NCI-H2107 treated with DMSO at 0.1 percent for 48 hours (cell line): ENCODE measurements around the gene ENG.

ENCODE experiments used
- DNase-seq: peaks from one replicate; lab custom pipeline; 2025; ENCODE audit not compliant: unreplicated experiment; lab: John Stamatoyannopoulos, UW

ENG gene

DNA sequence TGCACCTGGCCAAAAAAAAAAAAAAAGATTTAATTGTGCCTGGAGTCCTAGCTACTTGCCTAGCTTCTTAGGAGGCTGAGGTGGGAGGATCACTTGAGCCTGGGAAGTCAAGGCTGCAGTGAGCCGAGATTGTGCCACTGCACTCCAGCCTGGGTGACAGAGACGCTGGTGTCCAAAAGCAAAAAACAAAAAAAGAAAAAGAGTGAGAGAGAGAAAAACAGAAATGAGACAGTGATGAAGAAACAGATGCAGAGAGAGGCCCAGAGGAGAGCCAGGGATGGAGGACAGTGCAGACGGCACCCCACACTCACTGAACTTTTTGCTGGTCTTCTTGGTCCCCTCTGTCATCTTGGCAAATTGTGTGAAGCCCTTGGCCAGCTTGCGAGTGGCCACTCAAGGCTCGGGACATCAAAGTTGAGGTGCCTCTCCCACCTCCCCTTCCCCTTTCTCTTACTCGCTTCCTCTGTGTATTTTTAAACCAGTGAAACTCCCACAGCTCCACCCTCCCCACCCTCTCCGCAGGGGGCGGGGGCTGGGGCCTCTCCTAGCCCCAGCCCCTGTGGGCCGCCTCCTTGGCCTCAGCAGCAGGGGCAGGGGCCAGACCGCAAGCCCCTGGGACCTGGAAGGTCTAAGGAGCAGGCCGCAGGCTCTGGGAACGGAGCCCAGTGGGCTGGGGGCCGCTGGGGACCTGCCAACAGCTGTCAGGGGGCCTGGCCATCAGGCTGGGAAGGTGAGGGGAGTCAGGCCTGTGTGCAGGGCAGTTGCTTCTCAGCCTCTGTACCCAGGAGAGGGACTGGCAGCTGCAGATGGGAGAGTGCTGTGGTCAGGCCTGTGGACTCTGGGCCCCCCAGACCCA lies 76.0 kb downstream of the ENG start, which contains the start of gene SH2D3C:
SH2D3C (minus strand) TSS at position 387 of the 856 bp plus-strand sequence; CDS start at position 348, 39 bp downstream.
- no peak for DNase-seq

DNA sequence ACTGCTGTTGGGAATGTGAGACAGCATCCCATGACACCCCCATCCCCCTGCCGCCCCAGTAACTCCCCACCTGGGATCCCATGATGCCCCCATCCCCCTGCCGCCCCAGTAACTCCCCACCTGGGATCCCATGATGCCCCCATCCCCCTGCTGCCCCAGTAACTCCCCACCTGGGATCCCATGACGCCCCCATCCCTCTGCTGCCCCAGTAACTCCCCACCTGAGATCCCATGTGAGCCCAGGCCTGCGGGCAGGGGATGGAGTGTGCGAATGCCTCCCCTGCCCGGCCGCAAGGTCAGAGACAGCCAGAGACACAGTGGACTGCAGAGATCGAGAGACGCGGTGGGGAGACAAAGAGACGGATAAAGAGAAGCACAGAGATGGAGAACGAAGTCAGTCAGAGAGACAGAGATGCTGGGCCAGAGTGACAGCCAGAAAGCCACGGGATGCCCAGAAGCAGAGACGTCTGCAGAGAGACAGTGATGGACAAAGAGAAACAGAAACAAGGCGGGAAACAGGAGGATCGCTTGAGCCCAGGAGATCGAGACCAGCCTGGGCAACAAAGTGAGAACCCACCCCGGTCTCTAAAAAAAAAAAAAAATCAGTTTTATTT lies 77.0 kb downstream of the ENG start:
- DNase-seq: no peak

- DNase-seq: no peak
Measured at GRCh38 chr9:127776924-127777289, 77.6 kb downstream of the ENG start.

GRCh38 chr9:127776195-127776923 lies 78.1 kb downstream of the ENG start:
- no peak for DNase-seq

GRCh38 chr9:127773981-127774380 lies 80.5 kb downstream of the ENG start:
- no peak for DNase-seq

DNA sequence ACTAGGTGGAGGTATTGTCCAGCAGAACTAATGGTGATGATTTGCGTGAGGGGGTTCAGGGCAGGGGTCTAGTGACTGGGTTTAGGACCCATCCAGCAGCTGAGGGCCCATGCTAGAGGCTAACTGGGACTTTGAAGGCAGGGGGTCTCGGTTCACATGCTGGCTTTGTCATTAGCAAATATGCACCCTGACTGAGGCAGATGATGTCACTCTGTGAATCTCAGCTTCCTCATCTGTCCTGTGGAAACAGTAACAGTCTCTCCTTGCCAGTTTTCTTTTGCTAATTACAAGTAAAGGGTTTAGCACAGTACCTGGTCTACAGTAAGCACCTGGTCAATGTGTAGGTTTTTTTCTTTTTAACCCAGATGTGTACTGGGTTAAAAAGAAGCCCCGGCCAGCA lies 81.2 kb downstream of the ENG start:
- DNase-seq: no peak

DNA sequence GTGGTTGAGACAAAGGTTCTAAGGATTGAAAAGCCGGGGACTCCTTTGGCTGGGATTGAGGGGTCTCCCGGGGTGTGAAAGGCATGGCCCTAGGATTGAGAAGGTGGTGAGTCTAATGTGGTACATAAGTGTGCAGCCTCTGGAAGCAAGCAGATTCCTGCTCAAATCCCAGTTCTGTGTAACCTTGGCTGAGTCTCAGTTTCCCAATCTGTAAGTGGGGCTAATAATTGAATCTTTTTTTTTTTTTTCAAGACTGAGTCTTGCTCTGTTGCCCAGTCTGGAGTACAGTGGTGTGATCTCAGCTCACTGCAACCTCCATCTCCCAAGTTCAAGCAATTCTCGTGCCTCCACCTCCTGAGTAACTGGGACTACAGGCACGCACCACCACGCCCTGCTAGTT lies 81.9 kb downstream of the ENG start:
- no peak for DNase-seq

GRCh38 chr9:127771570-127772189 lies 82.8 kb downstream of the ENG start:
- DNase-seq: no peak

DNA sequence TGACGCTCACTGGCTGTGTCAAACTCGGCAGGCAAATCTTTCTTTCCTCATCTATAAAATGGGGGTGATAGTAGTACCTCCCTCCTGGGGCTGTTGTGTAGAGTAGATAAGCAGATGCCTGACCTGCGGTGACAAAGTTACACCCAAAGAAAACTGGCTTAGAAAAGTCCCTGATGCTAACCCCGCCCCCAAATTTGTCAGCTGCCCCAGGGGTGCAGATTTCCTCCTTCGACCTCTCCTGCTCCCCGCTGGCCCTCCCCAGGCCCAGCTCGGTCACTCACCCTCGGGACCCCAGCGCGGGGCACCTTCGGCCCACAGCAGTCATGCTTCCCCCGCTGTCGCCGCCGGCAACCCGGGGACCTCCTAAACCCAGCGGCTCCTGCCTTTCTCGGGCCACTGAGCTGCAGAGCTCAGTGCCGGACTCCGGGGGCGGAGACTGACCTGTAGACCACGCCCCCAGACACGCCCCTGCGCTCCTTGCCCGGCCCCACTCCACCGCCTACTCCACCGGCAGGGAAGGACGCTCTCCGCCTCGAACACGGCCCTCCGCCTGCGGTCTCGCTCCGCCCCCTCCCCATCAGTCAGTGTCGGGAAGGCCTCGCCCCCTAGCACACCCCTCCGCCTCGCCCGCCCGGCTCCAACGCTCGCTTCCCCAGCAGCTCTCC lies 83.4 kb downstream of the ENG start:
- DNase-seq: peak; percentile 90

GRCh38 chr9:127770583-127770904 lies 83.9 kb downstream of the ENG start:
- no peak for DNase-seq

DNA sequence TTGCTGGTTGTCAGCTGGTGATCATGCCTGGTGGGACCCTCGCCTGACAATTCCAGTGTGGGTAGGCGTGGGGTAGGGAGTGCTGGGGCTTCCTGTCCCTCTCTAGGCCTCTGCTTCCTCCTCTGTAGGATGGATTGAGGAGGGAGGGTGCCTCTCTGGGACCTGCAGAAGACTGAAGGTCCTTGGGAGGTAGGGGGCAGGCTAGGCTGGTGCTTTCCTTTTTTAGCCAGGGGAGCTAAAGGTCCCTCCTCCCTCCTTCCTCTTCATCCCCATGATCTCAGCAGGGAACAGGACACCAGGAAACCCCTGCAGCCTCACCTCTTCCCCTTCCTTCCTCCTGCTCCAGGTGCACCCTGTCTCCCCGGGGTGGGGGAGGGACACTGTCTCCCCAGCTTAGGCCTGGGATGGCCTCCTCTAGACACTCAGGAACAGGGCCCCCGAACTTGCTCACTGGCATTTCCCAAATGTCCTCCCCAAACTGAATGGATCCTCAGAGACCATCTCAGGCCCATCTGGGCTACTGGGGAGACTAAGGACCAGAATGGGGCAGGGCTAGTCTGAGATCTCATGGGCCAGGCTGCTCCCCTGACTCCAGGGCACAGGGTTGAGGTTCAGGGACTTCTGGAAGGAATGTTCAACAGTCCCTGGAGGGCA lies 84.4 kb downstream of the ENG start:
- no peak for DNase-seq

DNA sequence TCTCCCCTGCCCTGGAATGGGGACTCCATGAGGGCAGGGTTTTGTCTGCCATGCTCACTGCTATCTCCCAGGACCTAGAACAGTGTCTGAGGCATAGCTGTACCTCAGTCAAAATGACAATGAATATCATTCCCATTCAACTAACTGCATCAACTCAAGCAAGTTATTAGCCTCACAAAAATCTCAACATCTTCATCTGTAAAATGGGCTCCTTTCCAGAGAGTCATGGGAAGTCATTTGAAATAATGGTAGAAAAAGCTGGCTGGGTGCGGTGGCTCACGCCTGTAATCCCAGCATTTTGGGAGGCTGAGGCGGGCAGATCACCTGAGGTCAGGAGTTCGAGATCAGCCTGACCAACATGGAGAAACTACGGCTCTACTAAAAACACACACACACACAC lies 85.4 kb downstream of the ENG start:
- DNase-seq: no peak

DNA sequence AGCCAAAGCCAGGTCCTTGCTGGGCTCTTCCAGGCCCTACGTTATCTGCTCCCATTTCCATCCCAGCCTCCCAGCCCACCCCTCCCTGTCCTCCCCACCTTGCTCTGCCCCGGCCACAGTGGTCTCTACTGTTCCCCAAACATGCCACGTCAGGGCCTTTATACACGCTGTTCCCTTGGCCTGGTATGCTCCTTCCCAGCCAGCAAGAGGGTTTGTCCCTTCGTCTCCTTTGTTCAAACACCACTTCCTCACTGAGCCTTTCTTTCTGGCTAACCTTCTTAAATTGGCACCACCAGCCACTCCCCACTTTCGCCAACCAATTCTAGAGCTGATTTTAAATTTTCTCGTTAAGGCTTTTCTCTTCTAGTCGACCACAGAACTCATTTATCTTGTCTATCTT lies 85.8 kb downstream of the ENG start:
- no peak for DNase-seq

DNA sequence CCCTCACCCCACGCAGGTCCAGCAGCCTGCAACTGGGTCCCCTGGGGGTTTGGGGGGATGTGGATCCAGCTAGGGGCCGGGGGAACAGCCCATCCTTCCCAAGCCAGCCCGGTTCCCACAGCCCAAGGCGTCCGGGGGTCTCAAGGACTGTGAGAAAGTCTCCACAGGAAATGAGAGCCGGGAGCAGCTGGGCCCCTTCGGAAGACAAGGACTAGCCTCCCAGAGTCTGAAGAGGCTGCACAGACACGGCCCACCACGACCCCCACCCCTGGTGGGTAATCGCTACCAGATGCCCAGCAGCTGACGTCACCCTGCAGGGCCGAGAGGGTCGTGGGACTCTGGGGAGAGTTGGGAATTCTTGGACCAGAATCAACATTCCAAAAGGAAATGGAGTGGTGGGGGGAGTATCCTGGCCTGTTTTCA lies 86.5 kb downstream of the ENG start:
- no peak for DNase-seq

GRCh38 chr9:127767410-127767809 lies 87.0 kb downstream of the ENG start:
- DNase-seq: no peak

- DNase-seq: no peak
Measured at GRCh38 chr9:127765418-127765817, 89.0 kb downstream of the ENG start.
